PFSK-1 (cell line): ENCODE data around the gene CAND2.

Experiments used
- FOXP2 ChIP-seq: optimal IDR thresholded peaks from 2 replicates; pipeline ENCODE3; 2011; ENCODE audit warnings: borderline replicate concordance, control low read depth, inconsistent platforms; ENCODE audit not compliant: insufficient read depth; ENCODE audit errors: extremely low read length, extremely low read depth
- POLR2AphosphoS5 ChIP-seq: IDR thresholded peaks from 2 replicates; pipeline ENCODE4 v1.6.1; 2012; ENCODE audit warnings: low read depth, mild to moderate bottlenecking, control low read depth, low read length, moderate library complexity
- SIN3A ChIP-seq: IDR thresholded peaks from 2 replicates; pipeline ENCODE4 v1.6.1; 2012; ENCODE audit warnings: mild to moderate bottlenecking, low read length, moderate library complexity, borderline replicate concordance; ENCODE audit not compliant: insufficient read depth
- TAF1 ChIP-seq: IDR thresholded peaks from 2 replicates; pipeline ENCODE4 v1.6.1; 2012; ENCODE audit warnings: low read length, control low read depth, borderline replicate concordance; ENCODE audit not compliant: insufficient read depth
- TF ChIP-seq, protein P1 (sequence below), 2 experiments: IDR thresholded peaks; 2 replicates each; pipeline versions ENCODE4 v1.6.1 to v1.8.0; 2011 to 2012; ENCODE audit warnings: low read depth in 2 of 2, low read length in 2 of 2, control low read depth in 1 of 2, inconsistent platforms in 1 of 2, mild to moderate bottlenecking in 1 of 2, moderate library complexity in 1 of 2; ENCODE audit not compliant: insufficient read depth in 1 of 2

CAND2 gene

DNA sequence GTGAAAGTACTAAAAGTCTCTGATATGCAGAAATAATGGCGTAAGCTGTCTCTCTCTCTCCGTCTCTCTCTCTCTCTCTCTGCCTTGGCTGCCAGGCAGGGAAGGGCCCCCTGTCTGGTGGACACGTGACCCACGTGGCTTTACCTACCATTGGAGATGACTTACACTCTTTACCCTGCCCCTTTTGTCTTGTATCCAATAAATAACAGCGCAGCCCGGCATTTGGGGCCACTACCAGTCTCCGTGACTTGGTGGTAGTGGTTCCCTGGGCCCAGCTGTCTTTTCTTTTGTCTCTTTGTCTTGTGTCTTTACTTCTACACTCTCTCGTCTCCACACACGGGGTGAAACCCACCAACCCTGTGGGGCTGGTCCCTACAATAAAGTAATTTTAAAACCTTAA, 25.2 kb upstream of the CAND2 start:
- no peak for TF ChIP-seq TAF1
- no peak for TF ChIP-seq POLR2AphosphoS5
- TF ChIP-seq SIN3A: no peak

DNA sequence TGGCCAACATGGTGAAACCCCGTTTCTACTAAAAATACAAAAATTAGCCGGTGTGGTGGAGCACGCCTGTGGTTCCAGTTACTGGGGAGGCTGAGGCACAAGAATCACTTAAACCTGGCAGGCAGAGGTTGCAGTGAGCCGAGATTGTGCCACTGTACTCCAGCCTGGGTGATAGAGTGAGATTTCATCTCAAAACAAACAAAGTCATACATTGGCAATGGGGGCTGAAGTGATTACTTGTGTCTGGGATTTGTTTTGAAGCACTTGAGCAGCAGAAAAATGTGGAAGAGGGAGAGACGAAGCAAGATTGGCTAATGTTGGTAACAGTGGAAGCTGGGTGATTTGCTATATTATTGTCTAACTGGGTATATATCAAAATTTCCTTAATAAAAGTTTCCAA, 24.0 kb upstream of the CAND2 start:
- no peak for TF ChIP-seq POLR2AphosphoS5
- TF ChIP-seq, protein P1, sequence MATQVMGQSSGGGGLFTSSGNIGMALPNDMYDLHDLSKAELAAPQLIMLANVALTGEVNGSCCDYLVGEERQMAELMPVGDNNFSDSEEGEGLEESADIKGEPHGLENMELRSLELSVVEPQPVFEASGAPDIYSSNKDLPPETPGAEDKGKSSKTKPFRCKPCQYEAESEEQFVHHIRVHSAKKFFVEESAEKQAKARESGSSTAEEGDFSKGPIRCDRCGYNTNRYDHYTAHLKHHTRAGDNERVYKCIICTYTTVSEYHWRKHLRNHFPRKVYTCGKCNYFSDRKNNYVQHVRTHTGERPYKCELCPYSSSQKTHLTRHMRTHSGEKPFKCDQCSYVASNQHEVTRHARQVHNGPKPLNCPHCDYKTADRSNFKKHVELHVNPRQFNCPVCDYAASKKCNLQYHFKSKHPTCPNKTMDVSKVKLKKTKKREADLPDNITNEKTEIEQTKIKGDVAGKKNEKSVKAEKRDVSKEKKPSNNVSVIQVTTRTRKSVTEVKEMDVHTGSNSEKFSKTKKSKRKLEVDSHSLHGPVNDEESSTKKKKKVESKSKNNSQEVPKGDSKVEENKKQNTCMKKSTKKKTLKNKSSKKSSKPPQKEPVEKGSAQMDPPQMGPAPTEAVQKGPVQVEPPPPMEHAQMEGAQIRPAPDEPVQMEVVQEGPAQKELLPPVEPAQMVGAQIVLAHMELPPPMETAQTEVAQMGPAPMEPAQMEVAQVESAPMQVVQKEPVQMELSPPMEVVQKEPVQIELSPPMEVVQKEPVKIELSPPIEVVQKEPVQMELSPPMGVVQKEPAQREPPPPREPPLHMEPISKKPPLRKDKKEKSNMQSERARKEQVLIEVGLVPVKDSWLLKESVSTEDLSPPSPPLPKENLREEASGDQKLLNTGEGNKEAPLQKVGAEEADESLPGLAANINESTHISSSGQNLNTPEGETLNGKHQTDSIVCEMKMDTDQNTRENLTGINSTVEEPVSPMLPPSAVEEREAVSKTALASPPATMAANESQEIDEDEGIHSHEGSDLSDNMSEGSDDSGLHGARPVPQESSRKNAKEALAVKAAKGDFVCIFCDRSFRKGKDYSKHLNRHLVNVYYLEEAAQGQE (IDR thresholded peaks at IDR 0.05; ENCODE audit: insufficient read depth in 1 of 2, low read depth in 2 of 2, low read length in 2 of 2): no peak
- TF ChIP-seq SIN3A: no peak

DNA sequence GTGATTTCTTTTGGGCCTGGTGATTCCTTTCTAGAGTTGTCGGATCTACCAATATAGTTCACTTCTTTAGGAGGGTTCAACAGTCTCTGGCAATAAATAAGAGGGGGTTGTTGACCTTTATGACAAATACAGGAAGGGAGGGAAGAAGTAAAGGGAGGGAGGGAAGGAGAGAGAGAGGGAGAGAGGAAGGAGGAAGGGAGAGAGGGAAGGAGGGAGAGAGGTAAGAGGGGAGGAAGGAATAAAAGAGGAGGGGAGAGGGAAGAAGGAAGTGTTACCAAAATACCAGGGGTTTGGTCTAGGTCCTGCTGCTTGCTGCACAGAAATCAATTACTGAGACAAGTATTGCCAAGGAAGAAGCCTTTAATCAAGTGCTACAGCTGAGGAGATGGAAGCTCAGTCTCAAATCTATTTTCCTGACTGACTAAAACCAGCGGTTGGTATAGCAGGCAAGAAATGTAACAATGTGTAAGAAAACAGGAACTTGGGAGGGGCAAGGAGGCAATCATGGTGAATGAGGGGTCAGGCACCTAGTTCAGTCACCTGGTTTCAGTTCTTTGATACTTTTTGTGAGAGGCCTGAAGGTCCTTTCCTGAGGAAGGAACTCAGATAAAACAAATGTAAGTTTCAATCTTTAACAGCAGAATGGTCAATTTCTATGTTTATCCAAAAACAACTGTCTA, 23.3 kb upstream of the CAND2 start:
- no peak for TF ChIP-seq POLR2AphosphoS5
- TF ChIP-seq, protein P1 (IDR thresholded peaks at IDR 0.05; ENCODE audit: insufficient read depth in 1 of 2, low read depth in 2 of 2, low read length in 2 of 2): no peak
- no peak for TF ChIP-seq FOXP2
- no peak for TF ChIP-seq SIN3A
- TF ChIP-seq TAF1: no peak

DNA sequence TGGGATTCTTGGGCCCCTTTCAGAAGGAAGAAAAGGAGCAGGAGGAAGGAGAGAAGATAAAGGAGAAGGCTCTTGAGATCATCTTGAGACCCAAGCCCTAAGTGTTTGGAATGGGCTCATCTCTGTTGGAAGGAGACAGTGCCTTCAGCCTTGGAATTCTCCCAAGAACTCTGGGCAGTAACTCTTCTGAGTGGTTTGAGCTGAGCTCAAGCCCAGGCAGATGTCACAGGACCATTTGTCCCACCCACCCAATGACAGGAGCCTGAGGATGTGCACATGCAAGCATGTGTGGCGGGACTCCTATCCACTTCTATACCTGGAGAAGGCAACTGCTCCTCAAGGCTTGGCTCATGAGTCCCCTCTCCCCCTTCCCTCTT, 22.8 kb upstream of the CAND2 start:
- TF ChIP-seq POLR2AphosphoS5 (no peak), SIN3A (no peak)
- TF ChIP-seq, protein P1 (IDR thresholded peaks at IDR 0.05; ENCODE audit: insufficient read depth in 1 of 2, low read depth in 2 of 2, low read length in 2 of 2): no peak

DNA sequence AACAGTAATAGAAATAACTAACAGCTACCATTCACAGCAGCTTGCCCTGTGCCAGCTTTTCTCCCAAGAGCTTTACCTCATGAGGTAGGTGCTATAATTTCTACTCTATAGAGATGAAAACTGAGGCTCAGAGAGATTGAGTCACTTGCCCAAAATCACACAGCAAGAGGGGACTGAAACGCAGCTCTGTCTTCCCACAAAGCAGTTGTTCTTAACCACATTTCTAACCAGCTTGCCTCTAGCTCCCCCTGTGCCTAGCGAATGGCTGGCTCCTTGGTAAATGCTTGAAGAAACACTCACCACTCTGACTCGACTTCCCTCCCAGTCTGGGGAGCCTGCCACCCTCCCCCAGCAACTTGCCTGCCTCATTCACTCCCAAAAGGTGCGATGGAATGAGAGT, 21.9 kb upstream of the CAND2 start:
- TF ChIP-seq SIN3A: no peak
- no peak for TF ChIP-seq FOXP2
- no peak for TF ChIP-seq TAF1
- TF ChIP-seq POLR2AphosphoS5: no peak
- TF ChIP-seq, protein P1 (IDR thresholded peaks at IDR 0.05; ENCODE audit: insufficient read depth in 1 of 2, low read depth in 2 of 2, low read length in 2 of 2): no peak
